H1 (cell line): ENCODE results near the gene KCNQ2.

Experiments used
- CHD1 ChIP-seq: IDR thresholded peaks from 2 replicates; pipeline ENCODE4 v1.6.1; 2012; ENCODE audit warnings: low read depth, low read length, improper control_type of control experiment
- EP300 ChIP-seq, 2 experiments: IDR thresholded peaks; 1 replicate in 1 of 2; 2 replicates in 1 of 2; pipeline ENCODE4 v1.6.1; 2011 to 2012; ENCODE audit warnings: low read depth in 2 of 2, low read length in 2 of 2, mild to moderate bottlenecking in 2 of 2, borderline replicate concordance in 1 of 2, inconsistent platforms in 1 of 2, moderate library complexity in 1 of 2
- EZH2 ChIP-seq: fragments of 200-600 bp; sonication (generic); IDR thresholded peaks from 2 replicates; pipeline ENCODE4 v1.7.1; 2012; ENCODE audit warnings: low read depth, mild to moderate bottlenecking, moderate library complexity, low read length, inconsistent platforms; ENCODE audit not compliant: severe bottlenecking
- GTF2F1 ChIP-seq: IDR thresholded peaks from 2 replicates; pipeline ENCODE4 v1.6.1; 2012; ENCODE audit warnings: low read depth, low read length, improper control_type of control experiment, borderline replicate concordance
- JUN ChIP-seq: IDR thresholded peaks from 2 replicates; pipeline ENCODE4 v1.6.1; 2011; ENCODE audit warnings: low read depth, mild to moderate bottlenecking, improper control_type of control experiment, low read length
- NRF1 ChIP-seq: IDR thresholded peaks from 2 replicates; pipeline ENCODE4 v1.6.1; 2011; ENCODE audit warnings: mild to moderate bottlenecking, low read depth, low read length, improper control_type of control experiment
- POLR2A ChIP-seq, 2 experiments: IDR thresholded peaks; 1 replicate in 1 of 2; 2 replicates in 1 of 2; pipeline ENCODE4 v1.6.1; 2011; ENCODE audit warnings: low read depth in 2 of 2, low read length in 2 of 2, mild to moderate bottlenecking in 2 of 2; ENCODE audit errors: control extremely low read depth in 1 of 2
- TAF1 ChIP-seq: IDR thresholded peaks from 2 replicates; pipeline ENCODE4 v1.6.1; 2011; ENCODE audit warnings: mild to moderate bottlenecking, low read depth, low read length
- TF ChIP-seq, protein P1 (sequence below), 3 experiments: IDR thresholded peaks; 1 replicate in 2 of 3; 2 replicates in 1 of 3; pipeline versions ENCODE4 v1.5.1 to v1.6.1; 2011; ENCODE audit warnings: low read length in 3 of 3, mild to moderate bottlenecking in 3 of 3, inconsistent platforms in 2 of 3, low read depth in 1 of 3, moderate library complexity in 1 of 3; ENCODE audit not compliant: insufficient read depth in 1 of 3; ENCODE audit errors: control extremely low read depth in 1 of 3
- TF ChIP-seq, protein P2 (sequence below): IDR thresholded peaks from 2 replicates; pipeline ENCODE4 v1.6.1; 2012; ENCODE audit warnings: low read length, inconsistent platforms

DNA sequence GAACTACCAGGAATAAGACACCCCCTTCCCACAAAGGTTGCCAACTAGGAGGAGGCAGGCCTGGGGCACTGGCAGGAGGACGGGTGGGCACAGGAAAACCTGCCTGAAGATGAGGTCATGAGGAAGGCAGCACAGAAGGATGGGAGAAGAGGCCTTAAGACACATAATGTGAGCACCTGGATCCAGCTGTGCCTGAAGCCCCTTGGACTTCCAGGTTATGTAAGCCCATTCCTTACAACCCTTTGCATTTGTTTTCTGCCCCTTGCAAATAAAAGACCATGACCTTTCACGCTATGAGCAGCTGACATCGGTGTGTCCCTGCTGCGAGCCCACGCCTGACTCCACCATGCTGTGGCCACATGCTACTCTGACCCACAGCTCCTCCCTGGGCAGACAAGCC is 23.4 kb downstream of the KCNQ2 start:
- TF ChIP-seq, protein P1, sequence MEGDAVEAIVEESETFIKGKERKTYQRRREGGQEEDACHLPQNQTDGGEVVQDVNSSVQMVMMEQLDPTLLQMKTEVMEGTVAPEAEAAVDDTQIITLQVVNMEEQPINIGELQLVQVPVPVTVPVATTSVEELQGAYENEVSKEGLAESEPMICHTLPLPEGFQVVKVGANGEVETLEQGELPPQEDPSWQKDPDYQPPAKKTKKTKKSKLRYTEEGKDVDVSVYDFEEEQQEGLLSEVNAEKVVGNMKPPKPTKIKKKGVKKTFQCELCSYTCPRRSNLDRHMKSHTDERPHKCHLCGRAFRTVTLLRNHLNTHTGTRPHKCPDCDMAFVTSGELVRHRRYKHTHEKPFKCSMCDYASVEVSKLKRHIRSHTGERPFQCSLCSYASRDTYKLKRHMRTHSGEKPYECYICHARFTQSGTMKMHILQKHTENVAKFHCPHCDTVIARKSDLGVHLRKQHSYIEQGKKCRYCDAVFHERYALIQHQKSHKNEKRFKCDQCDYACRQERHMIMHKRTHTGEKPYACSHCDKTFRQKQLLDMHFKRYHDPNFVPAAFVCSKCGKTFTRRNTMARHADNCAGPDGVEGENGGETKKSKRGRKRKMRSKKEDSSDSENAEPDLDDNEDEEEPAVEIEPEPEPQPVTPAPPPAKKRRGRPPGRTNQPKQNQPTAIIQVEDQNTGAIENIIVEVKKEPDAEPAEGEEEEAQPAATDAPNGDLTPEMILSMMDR (IDR thresholded peaks at IDR 0.05; ENCODE audit: control extremely low read depth in 1 of 3, insufficient read depth in 1 of 3, low read depth in 1 of 3, low read length in 3 of 3): no peak
- TF ChIP-seq GTF2F1: no peak
- TF ChIP-seq POLR2A (IDR thresholded peaks at IDR 0.05; ENCODE audit: control extremely low read depth in 1 of 2, low read depth in 2 of 2, low read length in 2 of 2): no peak
- TF ChIP-seq, protein P2, sequence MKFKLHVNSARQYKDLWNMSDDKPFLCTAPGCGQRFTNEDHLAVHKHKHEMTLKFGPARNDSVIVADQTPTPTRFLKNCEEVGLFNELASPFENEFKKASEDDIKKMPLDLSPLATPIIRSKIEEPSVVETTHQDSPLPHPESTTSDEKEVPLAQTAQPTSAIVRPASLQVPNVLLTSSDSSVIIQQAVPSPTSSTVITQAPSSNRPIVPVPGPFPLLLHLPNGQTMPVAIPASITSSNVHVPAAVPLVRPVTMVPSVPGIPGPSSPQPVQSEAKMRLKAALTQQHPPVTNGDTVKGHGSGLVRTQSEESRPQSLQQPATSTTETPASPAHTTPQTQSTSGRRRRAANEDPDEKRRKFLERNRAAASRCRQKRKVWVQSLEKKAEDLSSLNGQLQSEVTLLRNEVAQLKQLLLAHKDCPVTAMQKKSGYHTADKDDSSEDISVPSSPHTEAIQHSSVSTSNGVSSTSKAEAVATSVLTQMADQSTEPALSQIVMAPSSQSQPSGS: no peak
- TF ChIP-seq EP300 (IDR thresholded peaks at IDR 0.05; ENCODE audit: borderline replicate concordance in 1 of 2, low read depth in 2 of 2, low read length in 2 of 2): no peak
- TF ChIP-seq TAF1: no peak
- TF ChIP-seq JUN: no peak
- no peak for TF ChIP-seq NRF1
- TF ChIP-seq CHD1: no peak
- no peak for TF ChIP-seq EZH2
